ENCODE measurements around the gene MTFMT.

Gene MTFMT

GRCh38 chr15:64997066-64997465 lies 32.4 kb downstream of the MTFMT start:
- H3K4me1 ChIP-seq (ENCODE audit: insufficient read depth, insufficient read length) = no peaks in the 10 kb centered on the region
- H3K4me3 ChIP-seq (ENCODE audit: insufficient read length, low read depth) = no peak overlapping the region
- DNase-seq (ENCODE audit: low read depth, low spot score) = no peak
- no peak for TF ChIP-seq ZNF274 (IDR thresholded peaks at IDR 0.05; ENCODE audit: low read depth, low read length)
- TF ChIP-seq YY1 (IDR thresholded peaks at IDR 0.05; ENCODE audit: insufficient read depth, insufficient read length) = no peak
- TF ChIP-seq SUZ12 (IDR thresholded peaks at IDR 0.05; ENCODE audit: extremely low read depth, insufficient read depth, insufficient read length) = no peak
- H3K27me3 ChIP-seq (ENCODE audit: insufficient read depth, insufficient read length) = no peaks in the 10 kb centered on the region
- H3K9me3 ChIP-seq (ENCODE audit: insufficient read depth, low read length) = no peaks in the 10 kb centered on the region
- H3K36me3 ChIP-seq (ENCODE audit: insufficient read depth, insufficient read length, low read length) = peaks cover 11% of the 10 kb centered on the region
- no peak overlapping the region for H3K9ac ChIP-seq (ENCODE audit: insufficient read length, low read depth)

GRCh38 chr15:64993290-64993689 lies 36.1 kb downstream of the MTFMT start:
- Histone ChIP-seq H3K4me3 (ENCODE audit: insufficient read length, low read depth) (no peak overlapping the region), H3K9ac (ENCODE audit: insufficient read length, low read depth) (no peak overlapping the region)

GRCh38 chr15:64991536-64992135 lies 37.8 kb downstream of the MTFMT start:
- no peak overlapping the region for H3K9ac ChIP-seq (ENCODE audit: insufficient read length, low read depth)
- no peak for DNase-seq (ENCODE audit: low read depth, low spot score)
- no peaks in the 10 kb centered on the region for H3K27me3 ChIP-seq (ENCODE audit: insufficient read depth, insufficient read length)
- H3K9me3 ChIP-seq (ENCODE audit: insufficient read depth, low read length) = no peaks in the 10 kb centered on the region
- TF ChIP-seq ZNF274 (IDR thresholded peaks at IDR 0.05; ENCODE audit: low read depth, low read length) (no peak), YY1 (IDR thresholded peaks at IDR 0.05; ENCODE audit: insufficient read depth, insufficient read length) (no peak), SUZ12 (IDR thresholded peaks at IDR 0.05; ENCODE audit: extremely low read depth, insufficient read depth, insufficient read length) (no peak)
- no peaks in the 10 kb centered on the region for H3K4me1 ChIP-seq (ENCODE audit: insufficient read depth, insufficient read length)
- H3K4me3 ChIP-seq (ENCODE audit: insufficient read length, low read depth) = no peak overlapping the region
- peaks cover 5% of the 10 kb centered on the region for H3K36me3 ChIP-seq (ENCODE audit: insufficient read depth, insufficient read length, low read length)

More at GRCh38 chr15:64993290-64993689, 36.1 kb downstream of the MTFMT start:
- Histone ChIP-seq H3K9me3 (ENCODE audit: insufficient read depth, low read length) (no peaks in the 10 kb centered on the region), H3K4me1 (ENCODE audit: insufficient read depth, insufficient read length) (no peaks in the 10 kb centered on the region), H3K27me3 (ENCODE audit: insufficient read depth, insufficient read length) (no peaks in the 10 kb centered on the region), H3K36me3 (ENCODE audit: insufficient read depth, insufficient read length, low read length) (no peaks in the 10 kb centered on the region)
- TF ChIP-seq ZNF274 (IDR thresholded peaks at IDR 0.05; ENCODE audit: low read depth, low read length) = no peak
- TF ChIP-seq YY1 (IDR thresholded peaks at IDR 0.05; ENCODE audit: insufficient read depth, insufficient read length) = no peak
- TF ChIP-seq SUZ12 (IDR thresholded peaks at IDR 0.05; ENCODE audit: extremely low read depth, insufficient read depth, insufficient read length) = no peak
- no peak for DNase-seq (ENCODE audit: low read depth, low spot score)

- Histone ChIP-seq H3K27me3 (ENCODE audit: insufficient read depth, insufficient read length) (no peaks in the 10 kb centered on the region), H3K4me3 (ENCODE audit: insufficient read length, low read depth) (peak overlapping the region; percentile 95), H3K4me1 (ENCODE audit: insufficient read depth, insufficient read length) (no peaks in the 10 kb centered on the region), H3K9me3 (ENCODE audit: insufficient read depth, low read length) (no peaks in the 10 kb centered on the region), H3K9ac (ENCODE audit: insufficient read length, low read depth) (peak overlapping the region; percentile 96), H3K36me3 (ENCODE audit: insufficient read depth, insufficient read length, low read length) (peaks cover 5% of the 10 kb centered on the region)
- TF ChIP-seq YY1 (IDR thresholded peaks at IDR 0.05; ENCODE audit: insufficient read depth, insufficient read length) (no peak), SUZ12 (IDR thresholded peaks at IDR 0.05; ENCODE audit: extremely low read depth, insufficient read depth, insufficient read length) (no peak), ZNF274 (IDR thresholded peaks at IDR 0.05; ENCODE audit: low read depth, low read length) (no peak)
- DNase-seq (ENCODE audit: low read depth, low spot score) = no peak
Observed at GRCh38 chr15:64990168-64990470, 39.3 kb downstream of the MTFMT start.

GRCh38 chr15:64989416-64990167 lies 39.8 kb downstream of the MTFMT start, which contains the start of gene SPG21:
SPG21 (minus strand) TSS chr15:64989914; CDS start chr15:64983569, 6,345 bp downstream.
- Histone ChIP-seq H3K27me3 (ENCODE audit: insufficient read depth, insufficient read length) (no peaks in the 10 kb centered on the region), H3K9me3 (ENCODE audit: insufficient read depth, low read length) (no peaks in the 10 kb centered on the region), H3K36me3 (ENCODE audit: insufficient read depth, insufficient read length, low read length) (peaks cover 5% of the 10 kb centered on the region), H3K9ac (ENCODE audit: insufficient read length, low read depth) (peak within 1 kb of the TSS; percentile 96), H3K4me1 (ENCODE audit: insufficient read depth, insufficient read length) (no peaks in the 10 kb centered on the region), H3K4me3 (ENCODE audit: insufficient read length, low read depth) (peak within 1 kb of the TSS; percentile 95)
- TF ChIP-seq SUZ12 (IDR thresholded peaks at IDR 0.05; ENCODE audit: extremely low read depth, insufficient read depth, insufficient read length) = no peak
- no peak for TF ChIP-seq ZNF274 (IDR thresholded peaks at IDR 0.05; ENCODE audit: low read depth, low read length)
- TF ChIP-seq YY1 (IDR thresholded peaks at IDR 0.05; ENCODE audit: insufficient read depth, insufficient read length) = no peak
- peak; percentile 82 for DNase-seq (ENCODE audit: low read depth, low spot score)

- TF ChIP-seq ZNF274 (IDR thresholded peaks at IDR 0.05; ENCODE audit: low read depth, low read length) = no peak
- no peak for TF ChIP-seq SUZ12 (IDR thresholded peaks at IDR 0.05; ENCODE audit: extremely low read depth, insufficient read depth, insufficient read length)
- TF ChIP-seq YY1 (IDR thresholded peaks at IDR 0.05; ENCODE audit: insufficient read depth, insufficient read length) = no peak
- H3K4me3 ChIP-seq (ENCODE audit: insufficient read length, low read depth) = no peak overlapping the region
- H3K4me1 ChIP-seq (ENCODE audit: insufficient read depth, insufficient read length) = no peaks in the 10 kb centered on the region
Observed at GRCh38 chr15:64987136-64987535, 42.3 kb downstream of the MTFMT start.

GRCh38 chr15:64985366-64986033 lies 43.9 kb downstream of the MTFMT start:
- no peak overlapping the region for H3K9ac ChIP-seq (ENCODE audit: insufficient read length, low read depth)
- no peaks in the 10 kb centered on the region for H3K4me1 ChIP-seq (ENCODE audit: insufficient read depth, insufficient read length)
- no peak for DNase-seq (ENCODE audit: low read depth, low spot score)
- H3K9me3 ChIP-seq (ENCODE audit: insufficient read depth, low read length) = no peaks in the 10 kb centered on the region
- no peak for TF ChIP-seq SUZ12 (IDR thresholded peaks at IDR 0.05; ENCODE audit: extremely low read depth, insufficient read depth, insufficient read length)
- TF ChIP-seq ZNF274 (IDR thresholded peaks at IDR 0.05; ENCODE audit: low read depth, low read length) = no peak
- no peak for TF ChIP-seq YY1 (IDR thresholded peaks at IDR 0.05; ENCODE audit: insufficient read depth, insufficient read length)
- peaks cover 21% of the 10 kb centered on the region for H3K36me3 ChIP-seq (ENCODE audit: insufficient read depth, insufficient read length, low read length)
- no peaks in the 10 kb centered on the region for H3K27me3 ChIP-seq (ENCODE audit: insufficient read depth, insufficient read length)
- no peak overlapping the region for H3K4me3 ChIP-seq (ENCODE audit: insufficient read length, low read depth)

More at GRCh38 chr15:64987136-64987535, 42.3 kb downstream of the MTFMT start:
- no peak overlapping the region for H3K9ac ChIP-seq (ENCODE audit: insufficient read length, low read depth)
- DNase-seq (ENCODE audit: low read depth, low spot score) = no peak
- no peaks in the 10 kb centered on the region for H3K9me3 ChIP-seq (ENCODE audit: insufficient read depth, low read length)
- H3K27me3 ChIP-seq (ENCODE audit: insufficient read depth, insufficient read length) = no peaks in the 10 kb centered on the region
- peaks cover 17% of the 10 kb centered on the region for H3K36me3 ChIP-seq (ENCODE audit: insufficient read depth, insufficient read length, low read length)

Data from NT2/D1 (cell line).